GM19023 (cell line): ENCODE measurements around the gene CP.
A peak's percentile ranks its signal among the peaks of the same experiment; 100 is the strongest.

Source experiments
- ATAC-seq: cut with Tn5 transposase; IDR thresholded peaks from one replicate; pipeline ENCODE4 v1.9.1; 2021; ENCODE audit warnings: mild to moderate bottlenecking, moderate library complexity; ENCODE audit not compliant: unreplicated experiment

Gene CP

DNA sequence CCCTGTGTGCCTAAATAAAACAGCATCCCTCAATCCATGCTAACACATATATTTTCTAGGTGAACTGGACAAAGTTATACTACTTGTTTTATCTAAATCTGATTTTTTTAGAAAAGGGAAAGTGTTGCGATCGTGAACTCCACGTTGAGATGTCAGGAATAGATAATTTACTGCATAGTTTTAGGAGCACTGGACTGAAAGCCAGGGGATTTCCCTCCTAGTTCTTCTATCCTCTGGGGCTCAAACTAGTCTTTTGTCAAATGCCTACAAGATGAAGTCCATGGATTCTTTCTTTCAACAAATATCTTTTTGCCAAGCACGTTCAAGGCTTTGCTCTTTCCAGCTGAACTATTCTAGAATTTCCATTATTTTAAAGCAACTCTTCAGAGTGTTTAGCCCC lies 92.8 kb downstream of the CP start:
- peak; percentile 5 for ATAC-seq

DNA sequence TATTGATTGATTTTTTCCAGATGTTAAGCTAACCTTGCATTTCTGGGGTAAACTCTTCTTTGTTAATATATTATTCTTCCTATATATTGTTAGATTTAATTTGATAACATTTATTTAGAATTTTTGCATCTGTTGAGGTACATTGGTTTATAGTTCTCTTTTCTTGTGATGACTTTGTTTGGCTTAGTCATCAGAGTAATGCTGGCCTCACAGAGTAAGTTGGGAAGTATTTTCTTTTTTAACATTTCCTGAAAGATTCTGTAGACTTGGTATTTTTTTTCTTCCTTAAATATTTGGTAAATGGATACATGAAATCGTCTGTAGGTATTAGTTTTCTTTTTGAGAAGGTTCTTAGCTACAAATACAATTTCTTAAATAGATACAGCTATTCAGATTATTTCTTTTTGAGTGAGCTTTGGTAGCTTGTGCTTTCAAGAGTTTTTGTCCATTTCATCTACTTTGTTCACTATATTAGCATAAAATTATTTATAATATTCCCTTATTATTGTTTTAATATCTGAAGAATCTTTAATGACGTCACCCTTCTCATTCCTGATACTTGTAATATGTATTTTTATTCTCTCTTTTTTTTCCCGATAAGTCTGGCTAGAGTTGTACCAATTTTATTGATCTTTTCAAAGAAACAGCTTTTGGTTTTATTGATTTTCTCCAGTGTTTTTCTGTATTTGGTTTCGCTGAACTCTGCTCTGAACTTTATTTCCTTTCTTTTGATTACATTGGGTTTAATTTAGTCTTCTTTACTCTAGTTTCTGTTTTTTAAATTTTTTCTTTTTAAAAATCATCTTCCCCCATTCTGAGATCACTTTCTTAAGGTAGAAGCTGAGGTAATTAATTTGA lies 98.7 kb downstream of the CP start:
- no peak for ATAC-seq
